ENCODE data around the gene ZMYND10. TPM values are rescaled to one million over a fixed set of nuclear protein-coding genes. Genes with fewer than 3 reads are reported as not detected.

Gene ZMYND10
- polyA plus RNA-seq, 4 donors = 0.43 to 2.5 (median 1.2) TPM

DNA sequence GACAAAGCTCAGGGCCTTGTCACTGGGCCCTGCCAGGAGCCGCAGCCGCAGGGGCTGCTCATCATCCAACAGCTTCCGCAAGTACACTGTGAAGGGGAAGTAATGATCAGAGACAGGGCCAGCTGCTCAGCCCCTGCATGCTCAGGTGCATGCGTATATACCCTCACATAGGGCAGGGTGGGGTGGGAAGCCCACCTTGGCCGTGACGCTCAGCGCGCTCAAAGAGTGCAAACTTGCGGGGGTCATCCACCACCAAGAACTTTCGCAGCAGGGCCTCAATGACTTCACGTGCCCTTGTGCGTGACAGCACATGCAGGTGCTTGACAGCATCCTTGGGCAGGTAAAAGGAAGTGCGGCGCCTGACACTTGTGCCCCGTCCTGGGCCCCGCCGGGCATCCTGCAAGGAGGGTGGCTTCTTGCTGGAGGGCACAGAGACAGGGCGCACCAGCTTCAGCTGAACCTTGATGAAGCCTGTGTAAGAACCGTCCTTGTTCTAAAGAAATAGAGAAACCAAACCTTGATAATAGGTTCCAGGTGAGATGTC lies 14.1 kb downstream of the ZMYND10 start:
- H3K9me3 ChIP-seq (ENCODE audit: control insufficient read depth in 2 of 2, insufficient read depth in 1 of 2, low read depth in 1 of 2, low read length in 1 of 2) = no peaks in the 10 kb centered on the region
- no peak for FAIRE-seq
- H3K4me3 ChIP-seq (ENCODE audit: low read depth in 1 of 3, low read length in 3 of 3) = no peak overlapping the region
- H3K36me3 ChIP-seq (ENCODE audit: control insufficient read depth in 3 of 3, insufficient read depth in 2 of 3, low read depth in 1 of 3, low read length in 3 of 3) = peaks cover 12 to 66% (median 14%) of the 10 kb centered on the region in 3 donors
- WGBS, 3 donors = 96 to 98% (median 96%) methylated on average over 19 of the region's 19 CpGs
- DNase-seq = no peak
- H3K4me1 ChIP-seq (ENCODE audit: control insufficient read depth in 3 of 3, insufficient read depth in 2 of 3, low read depth in 1 of 3, low read length in 2 of 3) = peaks cover 0 to 35% (median 9%) of the 10 kb centered on the region in 3 donors
- no peaks in the 10 kb centered on the region for H3K27me3 ChIP-seq (ENCODE audit: control insufficient read depth in 3 of 3, insufficient read depth in 3 of 3, low read length in 3 of 3)
- no peak overlapping the region for H3K27ac ChIP-seq (ENCODE audit: low read depth in 1 of 3, low read length in 2 of 3)

DNA sequence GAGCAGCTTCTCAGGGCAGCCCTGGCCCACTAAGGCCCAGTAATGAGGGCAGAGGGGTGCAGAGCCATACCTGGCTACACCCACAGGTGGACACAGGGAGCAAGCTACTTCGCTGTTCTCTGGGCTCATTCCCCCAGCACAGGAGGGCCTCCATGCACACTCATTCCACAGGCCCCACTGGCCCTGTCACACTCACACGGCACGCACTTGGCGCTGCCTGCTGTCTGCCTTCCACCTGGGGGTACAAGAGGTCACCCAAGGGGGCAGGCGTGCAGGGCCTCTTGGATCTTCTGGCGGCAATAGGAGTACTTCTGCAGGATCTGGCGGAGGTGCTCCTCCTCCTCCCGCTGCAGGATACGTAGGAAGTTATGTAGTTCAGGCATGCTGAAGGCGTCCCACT lies 15.2 kb downstream of the ZMYND10 start:
- FAIRE-seq = no peak
- Histone ChIP-seq H3K4me1 (ENCODE audit: control insufficient read depth in 3 of 3, insufficient read depth in 2 of 3, low read depth in 1 of 3, low read length in 2 of 3) (peaks cover 0 to 24% (median 9%) of the 10 kb centered on the region in 3 donors), H3K27me3 (ENCODE audit: control insufficient read depth in 3 of 3, insufficient read depth in 3 of 3, low read length in 3 of 3) (no peaks in the 10 kb centered on the region), H3K36me3 (ENCODE audit: control insufficient read depth in 3 of 3, insufficient read depth in 2 of 3, low read depth in 1 of 3, low read length in 3 of 3) (peaks cover 12 to 77% (median 14%) of the 10 kb centered on the region in 3 donors), H3K27ac (ENCODE audit: low read depth in 1 of 3, low read length in 2 of 3) (no peak overlapping the region), H3K4me3 (ENCODE audit: low read depth in 1 of 3, low read length in 3 of 3) (no peak overlapping the region), H3K9me3 (ENCODE audit: control insufficient read depth in 2 of 2, insufficient read depth in 1 of 2, low read depth in 1 of 2, low read length in 1 of 2) (no peaks in the 10 kb centered on the region)
- WGBS, 3 donors = 93 to 97% (median 96%) methylated on average over 10 of the region's 10 CpGs
- no peak for DNase-seq

DNA sequence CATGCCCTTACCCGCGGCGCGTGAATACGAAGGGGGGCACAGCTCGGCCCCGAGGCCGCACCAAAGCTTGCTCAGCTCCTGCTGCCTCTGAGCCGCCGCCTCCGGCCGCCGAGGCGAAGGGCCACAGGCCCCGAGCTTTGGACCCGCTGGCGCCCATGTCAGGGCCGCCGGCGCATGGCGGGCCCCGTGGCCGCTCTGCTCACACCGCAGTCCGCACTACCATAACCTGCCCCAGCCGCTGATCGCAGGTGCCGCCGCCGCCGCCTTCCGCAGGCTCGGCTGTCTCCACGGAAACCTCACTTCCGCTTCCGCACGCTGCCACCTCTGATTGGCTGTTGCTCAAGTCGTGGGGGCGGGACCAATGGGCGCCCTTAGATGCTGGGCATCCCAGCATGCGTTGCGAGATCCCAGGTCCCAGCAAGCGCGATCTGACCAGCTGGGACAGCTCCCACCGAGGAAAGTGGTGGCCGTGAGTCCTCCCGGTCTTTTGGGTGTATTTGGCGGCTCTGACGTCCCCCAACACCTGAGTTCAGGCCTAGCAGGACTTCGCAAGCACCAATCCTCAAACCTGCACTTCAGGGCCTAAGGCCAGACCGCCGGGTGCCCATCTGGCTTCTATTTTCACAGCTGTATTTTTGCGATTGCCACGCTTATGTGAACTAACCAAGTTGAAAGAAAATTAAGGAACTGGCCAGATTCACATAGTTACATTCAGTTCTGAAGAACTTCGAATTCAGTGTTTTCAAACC lies 17.4 kb downstream of the ZMYND10 start, which contains the start of gene TUSC2:
TSS of gene TUSC2 (minus strand) at position 281 of the 749 bp plus-strand sequence. CDS start at position 157, 124 bp downstream.
- peaks cover 14 to 70% (median 15%) of the 10 kb centered on the region in 3 donors for H3K36me3 ChIP-seq (ENCODE audit: control insufficient read depth in 3 of 3, insufficient read depth in 2 of 3, low read depth in 1 of 3, low read length in 3 of 3)
- peaks cover 0 to 32% (median 6%) of the 10 kb centered on the region in 3 donors for H3K4me1 ChIP-seq (ENCODE audit: control insufficient read depth in 3 of 3, insufficient read depth in 2 of 3, low read depth in 1 of 3, low read length in 2 of 3)
- FAIRE-seq = no peak
- peak within 1 kb of the TSS; percentile 89 to 95 (median 95) for H3K4me3 ChIP-seq (ENCODE audit: low read depth in 1 of 3, low read length in 3 of 3)
- H3K27ac ChIP-seq (ENCODE audit: low read depth in 1 of 3, low read length in 2 of 3) = peak within 1 kb of the TSS; percentile 64 to 88 (median 67)
- H3K27me3 ChIP-seq (ENCODE audit: control insufficient read depth in 3 of 3, insufficient read depth in 3 of 3, low read length in 3 of 3) = no peaks in the 10 kb centered on the region
- 2% methylated on average over 48 to 55 of the region's 55 CpGs for WGBS, 3 donors
- DNase-seq = peak; percentile 99
- no peaks in the 10 kb centered on the region for H3K9me3 ChIP-seq (ENCODE audit: control insufficient read depth in 2 of 2, insufficient read depth in 1 of 2, low read depth in 1 of 2, low read length in 1 of 2)

- H3K36me3 ChIP-seq (ENCODE audit: control insufficient read depth in 3 of 3, insufficient read depth in 2 of 3, low read depth in 1 of 3, low read length in 3 of 3) = peaks cover 14 to 61% (median 14%) of the 10 kb centered on the region in 3 donors
- no peaks in the 10 kb centered on the region for H3K9me3 ChIP-seq (ENCODE audit: control insufficient read depth in 2 of 2, insufficient read depth in 1 of 2, low read depth in 1 of 2, low read length in 1 of 2)
- H3K27me3 ChIP-seq (ENCODE audit: control insufficient read depth in 3 of 3, insufficient read depth in 3 of 3, low read length in 3 of 3) = no peaks in the 10 kb centered on the region
- peaks cover 0 to 42% (median 6%) of the 10 kb centered on the region in 3 donors for H3K4me1 ChIP-seq (ENCODE audit: control insufficient read depth in 3 of 3, insufficient read depth in 2 of 3, low read depth in 1 of 3, low read length in 2 of 3)
- peak overlapping the region in 1 of 3 donors; percentile 67 for H3K27ac ChIP-seq (ENCODE audit: low read depth in 1 of 3, low read length in 2 of 3)
- 56 to 76% (median 74%) methylated on average over 4 of the region's 4 CpGs for WGBS, 3 donors
- peak overlapping the region; percentile 89 to 95 (median 95) for H3K4me3 ChIP-seq (ENCODE audit: low read depth in 1 of 3, low read length in 3 of 3)
- FAIRE-seq = no peak
- no peak for DNase-seq
These were observed 18.4 kb downstream of the ZMYND10 start for GRCh38 chr3:50327129-50327528.

DNA sequence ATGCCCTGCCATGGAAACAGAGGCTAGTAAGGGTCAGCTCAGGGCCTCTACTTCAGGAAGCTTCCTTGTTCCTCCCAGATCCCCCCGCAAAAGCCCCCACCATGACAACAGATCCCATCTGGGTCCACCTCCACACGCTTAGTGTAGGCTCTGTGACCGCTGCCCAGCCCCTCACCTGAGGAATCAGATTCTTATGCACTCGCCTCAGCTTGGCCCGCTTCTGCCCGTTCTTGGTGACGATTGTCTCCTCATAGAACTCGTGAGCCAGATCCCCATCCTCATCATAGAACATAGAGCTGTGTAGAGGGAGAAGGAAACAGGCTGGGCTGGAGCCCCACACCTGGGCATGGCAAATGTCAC lies 19.4 kb downstream of the ZMYND10 start:
- Histone ChIP-seq H3K4me3 (ENCODE audit: low read depth in 1 of 3, low read length in 3 of 3) (no peak overlapping the region), H3K27ac (ENCODE audit: low read depth in 1 of 3, low read length in 2 of 3) (no peak overlapping the region), H3K36me3 (ENCODE audit: control insufficient read depth in 3 of 3, insufficient read depth in 2 of 3, low read depth in 1 of 3, low read length in 3 of 3) (peaks cover 8 to 51% (median 11%) of the 10 kb centered on the region in 3 donors), H3K4me1 (ENCODE audit: control insufficient read depth in 3 of 3, insufficient read depth in 2 of 3, low read depth in 1 of 3, low read length in 2 of 3) (peaks cover 0 to 46% (median 6%) of the 10 kb centered on the region in 3 donors), H3K27me3 (ENCODE audit: control insufficient read depth in 3 of 3, insufficient read depth in 3 of 3, low read length in 3 of 3) (no peaks in the 10 kb centered on the region), H3K9me3 (ENCODE audit: control insufficient read depth in 2 of 2, insufficient read depth in 1 of 2, low read depth in 1 of 2, low read length in 1 of 2) (no peaks in the 10 kb centered on the region)
- FAIRE-seq = no peak
- DNase-seq = no peak
- 90 to 93% (median 91%) methylated on average over 8 of the region's 8 CpGs for WGBS, 3 donors

- DNase-seq (no peak), FAIRE-seq (no peak)
- H3K4me3 ChIP-seq (ENCODE audit: low read depth in 1 of 3, low read length in 3 of 3) = no peak overlapping the region
- no peak overlapping the region for H3K27ac ChIP-seq (ENCODE audit: low read depth in 1 of 3, low read length in 2 of 3)
- no peaks in the 10 kb centered on the region for H3K27me3 ChIP-seq (ENCODE audit: control insufficient read depth in 3 of 3, insufficient read depth in 3 of 3, low read length in 3 of 3)
- peaks cover 7 to 46% (median 8%) of the 10 kb centered on the region in 3 donors for H3K36me3 ChIP-seq (ENCODE audit: control insufficient read depth in 3 of 3, insufficient read depth in 2 of 3, low read depth in 1 of 3, low read length in 3 of 3)
- peaks cover 0 to 46% (median 6%) of the 10 kb centered on the region in 3 donors for H3K4me1 ChIP-seq (ENCODE audit: control insufficient read depth in 3 of 3, insufficient read depth in 2 of 3, low read depth in 1 of 3, low read length in 2 of 3)
- 81 to 89% (median 85%) methylated on average over 11 of the region's 11 CpGs for WGBS, 3 donors
- H3K9me3 ChIP-seq (ENCODE audit: control insufficient read depth in 2 of 2, insufficient read depth in 1 of 2, low read depth in 1 of 2, low read length in 1 of 2) = no peaks in the 10 kb centered on the region
These were observed 19.9 kb downstream of the ZMYND10 start for GRCh38 chr3:50325497-50326181.

- no peak for FAIRE-seq
These were observed 20.4 kb downstream of the ZMYND10 start for GRCh38 chr3:50325113-50325480.

DNA sequence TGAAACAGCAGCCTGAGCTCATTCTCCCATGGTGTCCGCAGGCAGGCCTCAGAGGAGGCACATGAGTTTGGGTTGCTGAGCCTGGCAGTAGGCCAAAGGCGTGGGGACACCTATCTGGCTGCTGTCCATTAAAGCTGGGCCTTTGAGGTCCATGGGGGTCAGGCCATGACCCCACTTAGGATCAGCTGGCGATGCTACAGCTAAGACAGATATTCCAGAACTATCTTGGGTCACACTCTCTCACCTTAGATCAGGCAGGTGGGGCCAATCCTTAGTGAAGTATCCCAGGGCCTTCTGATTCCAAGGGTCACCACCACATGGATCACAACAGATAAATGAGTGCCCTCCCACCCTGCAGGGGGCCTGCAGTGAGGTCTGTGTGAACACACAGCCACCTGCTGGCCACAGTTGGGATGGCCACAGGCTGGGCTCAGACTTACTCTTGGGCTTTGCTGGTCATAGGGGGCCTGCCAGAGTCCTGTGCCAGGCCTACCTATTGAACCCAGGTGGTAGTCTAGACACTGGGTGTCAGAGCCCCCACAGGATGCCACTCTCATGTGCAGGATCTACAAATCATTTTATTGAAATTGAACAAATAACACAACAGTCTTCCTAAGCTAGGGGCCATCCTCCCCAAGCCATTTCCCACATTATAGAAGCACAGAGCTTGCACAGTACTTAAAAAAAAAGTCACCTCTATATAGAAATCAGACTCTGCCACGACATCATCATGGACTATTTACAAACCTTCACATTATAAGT lies 21.0 kb downstream of the ZMYND10 start:
- WGBS, 3 donors = 37 to 49% (median 46%) methylated on average over 4 of the region's 4 CpGs
- Histone ChIP-seq H3K36me3 (ENCODE audit: control insufficient read depth in 3 of 3, insufficient read depth in 2 of 3, low read depth in 1 of 3, low read length in 3 of 3) (peaks cover 0 to 45% (median 3%) of the 10 kb centered on the region in 3 donors), H3K9me3 (ENCODE audit: control insufficient read depth in 2 of 2, insufficient read depth in 1 of 2, low read depth in 1 of 2, low read length in 1 of 2) (no peaks in the 10 kb centered on the region), H3K27ac (ENCODE audit: low read depth in 1 of 3, low read length in 2 of 3) (peak overlapping the region in 2 of 3 donors; percentile 55 to 96), H3K4me3 (ENCODE audit: low read depth in 1 of 3, low read length in 3 of 3) (no peak overlapping the region), H3K4me1 (ENCODE audit: control insufficient read depth in 3 of 3, insufficient read depth in 2 of 3, low read depth in 1 of 3, low read length in 2 of 3) (peaks cover 2 to 55% (median 9%) of the 10 kb centered on the region in 3 donors), H3K27me3 (ENCODE audit: control insufficient read depth in 3 of 3, insufficient read depth in 3 of 3, low read length in 3 of 3) (no peaks in the 10 kb centered on the region)
- no peak for FAIRE-seq
- peak; percentile 64 to 90 for DNase-seq

More at GRCh38 chr3:50325113-50325480, 20.4 kb downstream of the ZMYND10 start:
- no peak for DNase-seq
- H3K27ac ChIP-seq (ENCODE audit: low read depth in 1 of 3, low read length in 2 of 3) = peak overlapping the region in 1 of 3 donors; percentile 17
- H3K4me3 ChIP-seq (ENCODE audit: low read depth in 1 of 3, low read length in 3 of 3) = no peak overlapping the region
- 82 to 87% (median 83%) methylated on average over 2 of the region's 2 CpGs for WGBS, 3 donors
- peaks cover 2 to 45% (median 3%) of the 10 kb centered on the region in 3 donors for H3K36me3 ChIP-seq (ENCODE audit: control insufficient read depth in 3 of 3, insufficient read depth in 2 of 3, low read depth in 1 of 3, low read length in 3 of 3)
- no peaks in the 10 kb centered on the region for H3K27me3 ChIP-seq (ENCODE audit: control insufficient read depth in 3 of 3, insufficient read depth in 3 of 3, low read length in 3 of 3)
- no peaks in the 10 kb centered on the region for H3K9me3 ChIP-seq (ENCODE audit: control insufficient read depth in 2 of 2, insufficient read depth in 1 of 2, low read depth in 1 of 2, low read length in 1 of 2)
- peaks cover 0 to 50% (median 7%) of the 10 kb centered on the region in 3 donors for H3K4me1 ChIP-seq (ENCODE audit: control insufficient read depth in 3 of 3, insufficient read depth in 2 of 3, low read depth in 1 of 3, low read length in 2 of 3)

Data from small intestine (tissue), 7 donors.